ENCODE results near the gene CGREF1.
"Not testable (repeated sequence)": the region's sequence is repeated elsewhere in the genome, so short reads cannot be mapped to it uniquely, and the experiment has no call there.

Gene CGREF1

DNA sequence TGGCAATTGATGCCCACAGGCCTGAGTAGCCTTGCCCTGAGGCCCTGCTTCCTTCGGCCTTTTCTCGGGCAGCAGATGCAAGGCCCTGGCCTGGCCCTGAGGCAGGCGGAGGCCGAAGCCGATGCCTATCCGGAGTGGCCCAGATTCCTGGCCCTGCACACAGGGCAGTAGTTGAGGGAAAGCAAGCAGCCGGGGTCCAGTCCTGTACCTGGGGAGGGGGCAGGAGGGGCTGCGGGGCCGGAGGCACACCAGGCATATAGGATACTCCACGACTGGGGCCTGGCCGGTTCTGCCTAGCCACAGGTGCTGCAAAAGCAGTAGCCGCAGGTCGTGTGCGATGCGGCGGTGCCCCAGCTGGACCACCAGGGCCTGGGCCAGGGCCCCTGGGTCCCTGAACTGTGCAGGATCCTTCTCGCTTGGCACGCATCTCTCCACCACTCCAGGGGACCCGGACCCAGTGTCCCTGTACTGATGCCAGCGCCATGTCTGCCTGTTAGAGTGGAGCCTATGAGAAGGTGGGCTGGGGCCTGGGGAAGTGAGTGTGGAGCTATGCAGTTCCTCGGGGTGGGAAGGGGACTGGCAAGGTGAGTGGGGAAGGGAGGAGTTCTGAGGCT is 18.5 kb upstream of the CGREF1 start:
- DNase-seq (ENCODE audit: low spot score), result no peak

DNA sequence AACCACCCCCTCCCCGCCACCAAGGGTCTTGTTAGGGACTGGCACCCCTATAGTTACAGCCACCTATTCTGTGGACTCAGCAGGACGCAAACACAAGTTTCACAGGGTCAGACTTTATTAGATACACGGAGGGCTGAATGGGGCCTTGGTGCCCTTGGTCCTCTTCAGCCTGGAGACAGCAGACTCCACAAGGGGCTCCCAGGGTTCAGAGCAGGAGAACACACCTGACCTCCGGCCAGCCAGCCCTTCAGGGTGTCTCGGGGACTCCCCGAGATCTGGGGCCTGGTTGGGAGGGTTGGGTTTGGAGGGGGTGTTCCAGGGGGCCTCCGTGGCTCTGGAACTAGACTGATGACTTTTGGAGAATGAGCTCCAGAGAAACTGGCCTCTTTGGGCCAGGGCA is 17.8 kb upstream of the CGREF1 start:
- DNase-seq (ENCODE audit: low spot score), result no peak

DNA sequence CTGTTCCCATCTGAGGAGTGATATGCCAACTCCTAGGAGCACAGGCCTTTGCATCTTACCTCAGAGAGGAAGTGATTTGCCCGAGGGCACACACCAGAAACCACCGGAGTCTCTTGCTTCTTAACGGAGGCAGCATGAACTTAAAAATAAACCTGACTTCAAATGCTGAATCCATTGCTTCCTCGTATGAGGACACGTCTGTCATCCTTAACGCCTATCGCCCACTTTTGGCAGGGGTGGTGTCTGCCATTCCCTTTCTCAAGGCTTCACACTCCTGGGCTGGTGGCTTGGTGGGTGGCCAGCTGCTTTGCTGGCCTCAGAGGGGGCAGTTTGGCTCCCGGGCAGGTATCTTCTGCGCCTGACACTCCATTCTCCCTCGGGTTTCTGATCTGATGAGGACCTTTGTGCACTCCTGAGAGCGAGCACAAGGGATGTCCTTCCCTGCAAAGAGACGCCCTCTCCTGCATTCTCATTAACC is 16.6 kb upstream of the CGREF1 start:
- no peak for DNase-seq (ENCODE audit: low spot score)

DNA sequence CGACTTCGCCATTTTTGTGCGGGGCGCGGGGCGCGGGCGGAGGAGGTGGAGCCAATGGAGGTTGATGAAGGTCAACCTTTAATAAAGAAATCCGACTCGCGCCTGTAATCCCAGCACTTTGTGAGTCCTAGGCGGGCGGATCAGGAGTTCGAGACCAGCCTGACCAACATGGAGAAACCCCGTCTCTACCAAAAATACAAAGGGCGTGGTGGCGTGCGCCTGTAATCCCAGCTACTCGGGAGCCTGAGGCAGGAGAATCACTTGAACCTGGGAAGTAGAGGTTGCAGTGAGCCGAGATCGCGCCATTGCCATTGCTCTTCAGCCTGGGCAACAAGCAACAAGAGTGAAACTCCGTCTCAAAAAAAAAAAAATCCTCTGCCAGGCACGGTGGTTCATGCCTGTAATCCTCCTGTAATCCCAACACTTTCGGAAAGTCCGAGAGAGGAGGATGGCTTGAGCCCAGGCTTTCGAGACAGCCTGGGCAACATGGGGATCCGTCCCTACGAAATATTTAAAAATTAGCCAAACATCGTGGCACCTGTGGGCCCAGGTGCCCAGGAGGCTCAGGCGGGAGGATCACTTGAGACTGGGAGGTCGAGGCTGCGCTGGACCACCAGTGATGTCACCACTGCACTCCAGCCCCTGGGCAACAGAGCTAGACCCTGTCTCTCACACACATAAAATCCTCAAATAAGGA is 16.0 kb upstream of the CGREF1 start:
- DNase-seq (ENCODE audit: low spot score), result no peak

DNA sequence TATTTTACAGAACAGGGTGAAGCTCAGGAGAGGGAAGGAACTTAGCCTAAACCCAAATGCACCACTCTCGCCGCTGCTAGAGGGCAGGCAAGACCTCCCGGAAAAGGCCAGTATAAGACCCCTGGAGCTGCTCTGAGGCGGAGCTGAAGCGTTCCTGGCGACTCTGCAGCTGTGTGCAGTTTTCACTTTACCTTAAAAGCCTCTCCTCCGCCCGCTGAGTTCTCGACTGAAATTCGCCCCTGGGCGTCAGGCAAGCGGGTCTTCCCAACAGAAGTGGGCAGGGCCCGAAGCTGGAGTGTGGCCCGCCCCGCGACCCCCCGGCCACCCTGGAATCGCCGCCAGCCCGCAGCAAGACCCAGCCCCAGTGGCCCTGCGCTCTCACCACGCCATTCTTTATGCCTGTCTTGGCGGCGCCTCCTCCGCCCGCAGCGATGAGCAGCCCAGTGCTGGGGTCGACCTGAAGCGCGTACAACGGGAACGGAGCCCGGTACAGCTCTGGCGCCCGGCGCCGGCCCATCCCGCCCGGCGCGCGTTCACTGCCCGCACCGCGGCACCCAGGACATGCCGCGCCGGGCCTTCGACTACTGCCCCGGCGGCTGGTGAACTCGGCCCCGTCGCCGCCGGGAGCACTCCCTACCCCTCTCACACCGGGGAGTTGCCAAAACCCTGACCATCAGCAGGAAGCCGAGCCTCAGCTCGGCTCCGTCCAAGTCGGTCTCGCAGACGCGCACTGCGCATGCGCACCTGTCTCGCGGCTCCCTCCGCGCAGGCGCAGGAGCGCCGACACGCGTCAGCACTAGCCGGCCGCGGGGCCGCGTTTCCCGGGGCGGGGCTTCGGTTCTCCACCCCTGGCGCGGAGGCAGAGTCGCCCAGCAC is 15.2 kb upstream of the CGREF1 start, which contains the start of gene PREB:
Gene PREB (minus strand): TSS at position 732 of the 876 bp plus-strand sequence. CDS start 215 bp downstream, at position 517.
- peak; percentile 100 for DNase-seq (ENCODE audit: low spot score)

DNA sequence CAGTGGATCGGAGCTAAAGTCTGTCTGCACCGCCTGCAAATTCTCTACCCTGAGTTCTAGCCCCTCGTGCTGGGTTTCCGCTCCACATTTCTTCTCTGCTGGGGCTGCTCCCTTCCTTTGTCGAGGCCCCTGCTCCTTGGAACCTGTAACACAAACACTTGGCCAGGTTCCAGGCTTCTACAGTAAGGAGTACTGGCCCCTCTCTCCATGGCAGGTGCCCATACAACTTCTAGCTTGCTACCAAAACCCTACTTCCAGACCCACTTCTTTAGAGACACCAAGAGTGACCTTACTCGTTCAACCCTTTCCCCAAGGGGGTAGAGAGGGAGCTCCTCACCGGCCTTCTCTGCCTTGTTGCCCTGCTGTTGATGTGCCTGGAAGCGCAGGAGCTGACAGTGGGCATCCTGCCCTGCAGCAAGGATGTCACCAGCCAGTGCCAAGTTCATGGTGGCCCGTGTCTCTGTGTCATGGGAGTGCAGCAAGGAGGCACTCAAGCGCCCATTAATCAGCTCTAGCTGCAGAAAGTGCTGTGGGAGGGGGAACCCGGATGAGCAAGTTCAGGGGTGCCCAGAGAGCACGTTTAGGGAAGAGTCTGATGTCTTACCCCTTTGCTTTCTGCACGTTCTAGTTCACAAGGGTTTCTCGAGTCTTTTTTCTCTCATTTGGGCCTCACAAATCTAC is 14.4 kb upstream of the CGREF1 start:
- DNase-seq (ENCODE audit: low spot score), result no peak

DNA sequence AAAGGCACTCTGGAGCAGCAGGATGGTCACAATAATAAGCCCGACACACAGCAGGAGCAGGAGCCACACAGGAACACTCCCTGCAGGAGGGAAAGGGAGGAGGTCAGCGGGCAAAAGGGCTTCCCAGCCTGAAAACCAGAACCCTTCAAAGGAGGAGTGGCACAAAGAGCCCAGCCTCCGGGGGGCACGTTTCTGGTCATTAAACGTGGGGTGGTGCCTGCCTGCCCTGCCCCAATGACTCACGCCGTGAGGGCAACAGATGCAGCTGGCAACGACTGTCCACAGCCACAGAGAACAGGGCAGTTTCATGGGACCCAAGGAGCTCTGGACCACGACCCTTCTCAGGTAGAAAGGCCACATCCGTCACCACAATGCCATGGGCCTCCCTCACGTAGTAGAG is 12.5 kb upstream of the CGREF1 start:
- DNase-seq (ENCODE audit: low spot score), result no peak

DNA sequence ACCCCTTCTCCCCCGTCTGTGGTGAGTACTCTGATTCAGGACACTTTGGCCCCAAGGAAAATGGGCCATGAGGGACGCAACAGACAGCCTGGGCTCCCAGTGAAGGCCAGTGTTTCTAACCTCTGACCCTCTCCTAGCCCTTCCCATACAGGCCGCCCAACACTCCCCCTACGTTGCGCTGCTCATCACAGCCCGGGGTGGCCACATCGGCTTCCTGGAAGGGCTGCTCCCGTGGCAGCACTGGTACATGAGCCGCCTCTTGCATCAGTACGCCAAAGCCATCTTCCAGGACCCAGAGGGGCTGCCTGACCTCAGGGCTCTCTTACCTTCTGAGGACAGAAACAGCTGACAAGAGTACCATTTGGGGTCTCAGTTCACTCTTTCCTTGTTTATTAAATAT is 11.5 kb upstream of the CGREF1 start:
- DNase-seq (ENCODE audit: low spot score), result no peak

DNA sequence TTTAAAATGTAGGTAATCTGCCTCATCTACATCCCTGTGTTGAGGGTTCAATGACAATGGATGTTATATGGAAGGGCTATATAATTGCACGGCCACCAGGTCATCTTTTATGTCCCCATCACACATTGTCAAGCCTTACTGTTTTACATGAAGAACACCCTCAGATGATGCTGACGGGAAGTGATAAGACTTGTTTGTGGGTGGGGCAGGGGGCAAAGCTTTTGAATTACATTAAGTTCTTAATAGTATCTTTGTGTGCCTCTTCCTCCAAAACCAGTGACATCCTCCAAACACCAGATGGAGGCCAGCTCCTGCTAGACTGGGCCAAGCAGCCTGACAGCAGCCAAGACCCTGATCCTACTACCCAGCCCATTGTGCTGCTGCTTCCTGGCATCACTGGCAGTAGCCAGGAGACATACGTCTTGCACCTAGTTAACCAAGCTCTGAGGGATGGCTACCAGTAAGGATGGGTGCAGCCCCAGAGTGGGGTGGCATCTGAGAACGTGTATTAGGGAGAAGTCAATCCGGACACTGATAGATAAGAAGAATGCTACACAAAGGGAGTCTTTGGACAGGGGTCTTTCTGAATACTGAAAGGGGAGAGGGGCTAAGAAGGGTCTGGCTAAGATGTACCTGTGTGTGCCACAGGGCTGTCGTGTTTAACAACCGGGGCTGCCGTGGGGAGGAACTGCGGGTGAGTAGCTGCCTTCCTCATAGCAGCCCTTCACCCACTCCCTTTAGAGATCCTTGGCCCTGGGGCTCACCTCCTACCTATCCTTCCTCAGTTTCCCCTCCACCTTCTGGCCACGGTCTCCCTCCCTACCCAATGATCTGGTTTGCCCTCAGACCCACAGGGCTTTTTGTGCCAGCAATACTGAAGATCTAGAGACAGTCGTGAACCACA is 10.0 kb upstream of the CGREF1 start:
- DNase-seq (ENCODE audit: low spot score), result no peak

DNA sequence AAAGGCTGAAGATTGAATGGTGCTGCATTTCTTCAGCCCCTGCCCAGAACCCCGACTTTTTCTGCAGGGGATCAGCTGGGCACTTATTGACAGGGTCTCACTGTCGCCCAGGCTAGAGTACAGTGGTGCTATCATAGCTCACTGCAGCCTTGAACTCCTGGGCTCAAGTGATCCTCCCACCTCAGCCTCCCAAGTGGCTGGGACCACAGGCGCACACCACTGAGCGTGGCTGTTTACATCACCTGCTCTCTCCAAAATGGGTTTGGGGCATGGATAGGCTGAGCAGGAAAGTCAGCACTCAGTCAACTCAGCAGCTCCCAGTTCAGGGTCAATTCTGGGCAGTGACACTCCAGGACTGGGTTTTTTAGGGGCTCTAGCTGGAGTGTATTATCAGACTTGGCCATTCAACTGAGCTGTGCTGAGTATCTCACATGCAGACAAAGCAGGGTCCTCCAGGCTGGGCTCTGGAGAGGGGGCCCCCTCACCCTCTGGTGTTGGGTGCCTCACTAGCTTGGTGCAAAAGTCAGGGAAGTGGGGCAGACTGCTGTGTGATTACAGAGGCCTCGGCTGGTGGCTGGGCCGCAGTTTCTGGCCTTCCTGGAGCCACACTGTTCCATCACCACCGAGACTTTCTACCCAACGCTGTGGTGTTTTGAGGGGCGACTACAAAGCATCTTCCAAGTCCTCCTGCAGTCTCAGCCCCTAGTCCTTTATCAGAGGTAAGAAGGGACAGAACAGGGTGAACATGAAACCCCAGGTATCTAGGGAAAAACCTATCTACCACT is 9.1 kb upstream of the CGREF1 start:
- DNase-seq (ENCODE audit: low spot score), result no peak

DNA sequence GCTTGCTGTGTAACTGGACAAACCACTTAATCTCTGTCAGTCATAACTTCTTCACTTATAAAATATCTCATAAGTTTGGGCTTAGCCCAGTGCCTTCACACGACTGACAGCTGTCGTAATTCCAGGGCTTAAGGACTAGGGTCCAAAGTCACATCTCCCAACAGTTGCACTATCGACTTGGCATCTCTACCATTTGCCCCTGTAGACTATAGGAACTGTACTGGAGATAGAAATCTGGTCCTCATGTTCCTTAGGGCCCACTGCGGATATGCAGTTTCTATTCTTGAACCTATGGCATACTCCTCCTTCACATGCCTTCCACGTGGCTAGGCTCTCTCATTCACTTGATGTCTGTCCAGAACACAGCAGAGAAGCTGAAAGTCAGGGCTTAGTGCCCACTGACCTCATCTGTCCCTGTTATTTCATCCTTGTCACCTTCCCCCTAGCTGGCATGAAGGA is 7.4 kb upstream of the CGREF1 start:
- DNase-seq (ENCODE audit: low spot score), result no peak

DNA sequence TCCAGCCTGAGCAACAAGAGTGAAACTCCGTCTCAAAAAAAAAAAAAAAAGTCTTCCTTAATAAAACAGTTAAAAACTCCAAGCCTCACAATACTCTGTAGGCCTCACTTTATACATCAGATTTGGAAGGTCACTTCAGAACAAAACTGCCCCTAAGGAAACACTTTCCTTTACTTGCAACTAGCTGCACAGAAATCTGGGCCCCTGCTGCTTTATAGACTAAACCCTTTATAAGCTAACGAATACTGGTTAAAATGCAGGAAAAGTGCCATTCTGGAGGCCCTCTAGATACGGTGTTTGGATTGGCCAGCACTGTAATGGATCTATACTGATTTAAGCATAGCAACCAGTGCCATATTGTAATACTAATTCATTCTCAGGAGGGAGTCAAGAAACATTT is 6.2 kb upstream of the CGREF1 start:
- no peak for DNase-seq (ENCODE audit: low spot score)

DNA sequence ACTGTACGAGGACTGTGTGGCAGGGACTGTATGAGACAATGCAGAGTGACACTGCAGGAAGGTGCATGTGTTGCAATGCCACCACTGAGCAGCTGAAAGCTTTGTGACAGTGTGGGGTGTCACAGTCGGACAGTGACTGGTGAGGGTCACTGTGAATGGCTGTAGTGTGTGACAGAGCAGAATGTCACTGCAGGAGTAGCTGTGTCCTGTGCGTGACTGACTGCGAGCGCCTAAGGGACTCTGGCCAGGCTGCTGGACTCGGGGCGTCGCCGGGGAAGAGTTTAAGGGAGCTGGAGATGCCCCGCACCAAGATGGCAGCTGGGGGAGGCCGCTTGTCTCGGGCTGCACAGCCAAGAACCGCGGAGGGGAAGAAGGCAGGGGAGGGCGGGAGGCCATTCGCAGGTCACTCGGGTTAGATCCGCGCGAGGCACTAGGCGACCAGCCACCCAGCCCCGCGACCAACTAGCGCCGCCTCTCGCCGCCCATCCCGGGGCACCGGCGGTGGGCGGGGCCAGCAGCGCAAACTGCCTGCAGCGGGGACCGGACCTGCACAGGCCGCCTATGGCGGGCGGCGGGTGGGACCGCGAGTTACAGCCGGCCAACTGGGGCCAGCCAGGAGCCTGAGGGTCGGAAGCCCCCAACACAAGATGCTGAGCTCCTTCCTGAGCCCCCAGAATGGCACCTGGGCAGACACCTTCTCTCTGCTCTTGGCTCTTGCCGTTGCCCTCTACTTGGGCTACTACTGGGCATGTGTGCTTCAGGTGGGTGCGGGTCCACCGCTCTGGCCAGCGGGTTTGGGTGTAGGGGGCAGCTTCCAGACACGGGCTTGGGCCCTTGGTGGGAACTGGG is 4.6 kb upstream of the CGREF1 start, which contains the start of gene ABHD1:
Gene ABHD1 (plus strand): TSS at position 514 of the 849 bp plus-strand sequence. CDS start 134 bp downstream, at position 648.
- DNase-seq (ENCODE audit: low spot score), result peak; percentile 55

DNA sequence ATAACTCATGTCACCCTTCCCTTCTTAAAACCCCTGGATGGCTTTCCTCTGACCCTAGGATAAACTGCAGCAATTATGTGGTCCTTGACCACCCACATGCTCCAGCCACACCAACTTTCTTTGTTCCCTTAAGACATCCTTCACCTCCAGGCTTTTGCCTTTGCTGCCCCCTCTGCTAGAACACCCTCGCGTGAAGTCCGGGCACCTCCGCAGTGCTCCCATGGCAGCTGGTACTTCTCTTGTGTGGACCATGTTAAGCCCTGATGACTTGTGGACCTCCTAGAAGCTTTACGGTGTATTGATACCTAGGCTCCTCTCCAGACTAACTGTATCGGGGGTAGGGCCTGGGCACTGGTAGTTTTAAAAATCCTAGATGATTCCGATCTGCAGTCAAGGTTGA is 3.9 kb upstream of the CGREF1 start:
- DNase-seq (ENCODE audit: low spot score), result no peak

DNA sequence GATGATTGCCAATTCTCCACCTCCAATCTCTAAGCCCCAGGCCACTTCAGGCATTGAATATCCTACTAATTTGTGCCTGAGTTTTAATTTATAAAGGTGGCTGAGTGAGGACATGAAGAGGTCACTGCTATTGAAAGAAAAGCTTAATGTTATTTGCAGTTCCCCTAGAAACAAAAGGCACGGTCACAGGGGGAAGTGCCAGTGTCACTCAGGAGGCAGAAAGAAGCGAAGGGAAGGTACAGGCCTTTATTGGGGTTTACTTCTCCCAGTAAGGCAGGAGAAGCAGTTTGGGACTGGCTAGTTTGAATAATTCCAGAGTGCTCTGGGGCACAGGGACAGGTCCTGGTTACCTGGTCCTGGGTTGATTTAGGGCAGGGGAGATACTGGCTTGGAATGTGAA is 3.0 kb upstream of the CGREF1 start:
- DNase-seq (ENCODE audit: low spot score), result no peak

DNA sequence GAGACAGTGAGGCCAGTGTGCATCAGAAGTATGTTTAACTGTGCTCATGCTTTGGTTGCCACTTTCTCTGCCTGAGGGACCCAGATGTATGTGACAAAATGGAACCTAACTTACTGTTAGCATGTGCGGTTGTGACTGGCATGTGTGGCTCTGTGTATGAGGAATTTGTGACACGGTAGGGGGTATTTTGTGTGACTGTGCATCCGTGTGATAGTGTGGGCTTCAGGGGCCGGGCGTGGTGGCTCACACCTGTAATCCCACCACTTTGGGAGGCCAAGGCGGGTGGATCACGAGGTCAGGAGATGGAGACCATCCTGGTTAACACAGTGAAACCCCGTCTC is 372 bp upstream of the CGREF1 start:
- not testable (repeated sequence) for DNase-seq (ENCODE audit: low spot score)

DNA sequence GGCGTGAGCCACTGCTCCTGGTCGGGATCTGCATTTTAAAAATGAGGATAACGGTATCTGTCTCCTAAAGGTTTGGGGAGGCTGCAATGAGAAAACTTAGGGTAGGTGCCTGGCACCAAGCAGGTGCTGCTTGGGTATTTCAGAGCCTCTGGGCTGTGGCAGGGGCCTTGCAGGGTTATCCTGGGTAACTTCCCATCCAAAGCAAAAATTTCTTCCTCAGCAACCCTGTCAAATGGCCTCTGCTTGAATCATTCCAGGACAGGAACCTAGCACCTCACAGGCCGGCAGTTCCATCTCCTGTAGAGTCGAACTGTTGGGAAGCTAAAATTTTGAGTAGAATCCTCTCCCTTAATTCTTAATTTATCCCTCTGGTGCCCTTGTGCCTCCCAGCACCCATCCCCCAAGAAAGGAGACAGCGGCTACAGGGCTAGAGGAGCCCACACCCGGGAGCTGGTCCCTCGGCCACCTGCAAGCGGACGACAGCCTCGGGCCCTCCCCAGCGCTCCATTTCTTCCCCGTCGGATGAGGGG is 868 bp downstream of the CGREF1 start:
- no peak for DNase-seq (ENCODE audit: low spot score)

DNA sequence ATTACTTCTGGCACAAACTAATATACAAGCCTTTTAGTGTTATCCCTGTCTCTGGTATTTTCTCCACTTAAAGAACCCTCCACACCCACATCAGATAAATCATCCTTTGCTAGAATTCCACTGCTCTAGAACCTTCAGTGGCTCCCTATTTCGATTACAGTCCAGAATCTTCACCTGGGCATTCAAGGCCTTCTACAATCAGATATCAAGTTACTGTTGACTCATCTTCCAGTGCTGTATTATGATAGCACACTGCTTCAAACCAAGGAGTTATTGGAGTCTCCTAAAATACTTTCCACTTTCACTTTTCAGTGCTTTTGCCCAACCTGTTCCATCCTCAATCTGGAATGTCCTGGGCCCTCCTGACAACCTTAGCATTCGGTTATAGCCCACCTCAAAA is 3.4 kb downstream of the CGREF1 start:
- DNase-seq (ENCODE audit: low spot score), result no peak
